HG03460 (cell line): ENCODE measurements around the gene APAF1.

Experiments
- ATAC-seq: cut with Tn5 transposase; IDR thresholded peaks from one replicate; pipeline ENCODE4 v1.9.1; 2021; ENCODE audit not compliant: unreplicated experiment

APAF1 gene

DNA sequence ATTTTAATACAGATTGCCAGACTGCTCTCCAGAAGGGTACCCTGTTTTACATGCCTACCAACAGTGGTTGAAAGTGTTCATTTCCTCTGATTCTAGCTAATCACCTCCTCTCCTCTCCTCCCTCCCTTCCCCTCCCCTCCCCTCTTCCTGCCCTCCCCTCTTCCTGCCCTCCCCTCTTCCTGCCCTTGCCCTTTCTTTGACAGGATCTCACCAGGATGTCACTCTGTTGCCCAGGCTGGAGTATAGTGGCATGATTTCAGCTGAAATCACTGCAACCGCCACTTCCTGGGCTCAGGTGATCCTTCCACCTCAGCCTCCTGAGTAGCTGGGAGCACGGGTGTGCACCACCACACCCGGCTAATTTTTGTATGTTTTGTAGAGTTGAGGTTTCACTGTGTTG is 24.7 kb downstream of the APAF1 start:
- ATAC-seq, result no peak

DNA sequence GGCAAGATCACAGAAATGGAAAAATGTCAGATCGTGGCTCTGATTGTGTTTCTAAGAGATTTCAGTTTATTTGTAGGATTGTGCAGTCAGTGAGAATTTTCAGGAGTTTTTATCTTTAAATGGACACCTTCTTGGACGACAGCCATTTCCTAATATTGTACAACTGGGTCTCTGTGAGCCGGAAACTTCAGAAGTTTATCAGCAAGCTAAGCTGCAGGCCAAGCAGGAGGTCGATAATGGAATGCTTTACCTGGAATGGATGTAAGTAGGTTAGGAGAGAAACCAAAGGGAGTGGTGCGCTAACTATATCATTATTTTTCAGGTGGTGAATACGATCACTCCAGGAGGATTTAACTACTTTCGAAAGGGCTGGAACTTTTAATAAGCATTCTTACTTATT is 26.4 kb downstream of the APAF1 start:
- ATAC-seq, result no peak

DNA sequence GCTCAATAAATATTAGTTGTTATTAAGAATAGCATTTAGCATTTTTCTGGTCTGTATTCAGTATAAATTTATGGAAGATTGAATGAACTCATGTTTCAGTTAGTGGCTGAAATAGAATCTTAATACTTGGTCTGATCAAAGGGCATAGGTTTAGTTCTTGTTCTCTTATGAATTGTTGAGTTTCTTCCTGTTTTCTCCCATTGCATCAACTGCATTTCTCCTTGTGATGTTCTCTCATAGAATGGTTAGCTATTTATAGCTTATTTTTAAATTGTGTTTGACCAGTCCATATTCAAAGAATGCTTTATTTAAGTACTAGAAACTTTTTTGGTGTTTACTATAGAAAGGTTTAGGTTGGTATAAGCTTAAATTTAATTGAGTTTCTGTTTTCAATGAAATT is 29.8 kb downstream of the APAF1 start:
- ATAC-seq, result no peak

DNA sequence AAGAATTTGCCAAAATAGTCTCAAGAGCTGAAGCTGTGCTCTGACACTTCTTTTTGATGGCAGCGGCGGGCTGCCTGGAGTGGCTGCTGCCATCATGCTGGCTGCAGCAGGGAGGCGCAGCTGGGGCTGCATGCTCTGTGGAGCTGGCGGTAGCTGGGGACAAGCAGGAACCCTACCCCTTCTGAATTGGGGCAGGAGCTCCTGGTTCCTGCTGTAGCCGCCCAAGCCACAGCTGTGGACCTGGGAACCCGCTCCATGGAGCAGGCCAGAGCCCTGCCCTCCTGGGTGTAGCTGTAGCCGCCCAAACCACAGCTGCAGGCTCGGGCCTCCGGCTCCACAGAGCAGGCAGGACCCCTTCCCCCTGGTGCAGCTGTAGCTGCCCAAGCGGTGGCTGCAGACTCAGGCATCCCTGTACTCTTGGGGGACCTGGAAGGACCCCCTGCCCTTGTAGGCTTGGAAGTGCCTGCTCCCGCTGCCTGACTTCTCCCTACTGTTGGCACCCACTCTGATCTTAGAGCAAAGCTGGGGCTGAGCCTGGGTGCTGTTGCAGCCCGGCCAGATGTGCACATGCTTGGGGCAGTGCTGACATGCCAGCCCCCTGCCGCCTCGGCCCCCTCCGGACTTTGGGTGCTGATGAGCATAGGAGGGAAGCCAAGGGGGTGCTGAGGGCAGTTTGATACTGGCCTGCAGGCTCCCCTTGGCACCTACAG is 33.3 kb downstream of the APAF1 start:
- ATAC-seq, result no peak

DNA sequence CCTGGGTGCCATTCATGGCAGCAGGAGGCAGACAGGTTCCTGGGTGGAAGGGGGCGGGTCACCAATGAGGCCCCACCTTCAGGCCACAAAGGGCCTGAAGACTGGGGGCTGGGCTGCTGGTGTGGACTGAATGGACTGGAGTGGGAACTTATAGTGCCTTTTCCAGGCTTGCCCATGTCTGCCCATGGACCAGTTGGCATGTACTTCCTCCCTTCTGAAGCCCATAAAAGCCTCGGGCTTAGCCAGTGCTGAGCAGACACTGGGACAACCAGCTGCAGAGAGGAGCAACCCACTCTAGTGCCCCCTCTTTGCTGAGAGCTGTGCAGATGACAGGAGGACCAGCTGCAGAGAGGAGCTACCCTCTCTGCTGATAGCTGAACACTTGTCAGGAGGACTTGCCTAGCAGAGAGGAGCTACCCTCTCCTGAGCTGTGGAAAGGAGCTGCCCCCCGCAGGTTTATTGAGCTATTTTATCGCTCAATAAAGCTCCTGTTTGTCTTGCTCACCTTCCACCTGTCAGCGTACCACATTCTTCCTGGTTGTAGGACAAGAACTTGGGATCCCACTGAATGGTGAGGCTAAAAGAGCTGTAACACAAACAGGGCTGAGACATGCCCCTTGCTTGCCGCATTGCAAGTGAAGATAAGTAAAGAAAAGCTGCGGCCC is 34.0 kb downstream of the APAF1 start:
- ATAC-seq, result no peak

DNA sequence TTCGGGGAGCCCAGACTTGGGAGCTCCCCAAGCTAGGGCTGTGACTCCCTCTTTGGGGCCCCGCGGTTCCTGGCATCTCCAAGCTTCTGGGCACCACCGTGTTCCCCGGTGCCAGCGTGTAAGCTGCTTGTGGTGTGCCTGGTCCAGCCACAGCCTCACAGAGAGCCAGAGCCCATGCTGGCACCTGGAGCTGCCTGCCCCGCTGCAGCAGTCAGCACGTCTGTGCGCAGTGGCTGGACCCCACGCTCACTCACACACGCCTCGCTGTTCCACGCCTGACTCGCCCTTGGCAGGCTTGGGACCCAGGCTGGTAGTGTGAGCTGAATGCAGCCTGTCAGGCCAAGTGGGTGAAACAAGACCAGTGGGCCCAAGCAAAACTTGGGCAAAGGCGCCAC is 34.5 kb downstream of the APAF1 start:
- ATAC-seq, result no peak

DNA sequence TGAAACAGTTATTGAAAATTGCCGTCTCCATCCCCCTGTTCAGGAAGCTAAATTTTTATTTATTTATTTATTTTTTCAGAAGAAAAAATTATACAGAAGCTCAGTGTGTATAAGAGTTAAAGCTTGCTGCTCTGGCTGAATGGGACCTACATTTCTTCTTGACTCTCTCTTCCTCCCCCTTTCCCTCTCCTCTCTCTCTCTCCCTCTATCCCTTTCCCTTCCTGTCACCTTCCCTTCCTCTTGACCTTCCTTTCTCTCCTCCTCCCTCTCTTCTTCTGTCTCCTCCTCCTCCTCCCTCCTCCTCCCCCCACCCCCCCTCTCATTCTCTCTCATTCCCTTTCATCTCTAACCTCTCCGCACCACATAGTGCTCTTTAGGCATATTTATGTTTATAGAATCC is 39.1 kb downstream of the APAF1 start:
- ATAC-seq, result no peak

DNA sequence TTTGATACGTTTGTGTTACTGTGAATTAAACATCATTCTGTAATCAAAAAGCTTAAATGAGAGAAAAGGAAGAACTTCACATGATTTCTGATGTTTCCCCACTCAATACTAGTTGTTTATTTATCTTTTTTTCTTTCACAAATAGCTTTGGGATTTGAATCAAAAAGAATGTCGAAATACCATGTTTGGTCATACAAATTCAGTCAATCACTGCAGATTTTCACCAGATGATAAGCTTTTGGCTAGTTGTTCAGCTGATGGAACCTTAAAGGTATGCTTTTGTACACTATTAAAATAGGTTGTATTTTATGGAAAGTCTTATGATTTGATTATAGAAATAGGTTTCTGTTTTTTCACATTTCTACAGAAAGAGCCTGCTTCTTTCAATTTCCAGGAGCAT is 41.5 kb downstream of the APAF1 start:
- ATAC-seq, result no peak

DNA sequence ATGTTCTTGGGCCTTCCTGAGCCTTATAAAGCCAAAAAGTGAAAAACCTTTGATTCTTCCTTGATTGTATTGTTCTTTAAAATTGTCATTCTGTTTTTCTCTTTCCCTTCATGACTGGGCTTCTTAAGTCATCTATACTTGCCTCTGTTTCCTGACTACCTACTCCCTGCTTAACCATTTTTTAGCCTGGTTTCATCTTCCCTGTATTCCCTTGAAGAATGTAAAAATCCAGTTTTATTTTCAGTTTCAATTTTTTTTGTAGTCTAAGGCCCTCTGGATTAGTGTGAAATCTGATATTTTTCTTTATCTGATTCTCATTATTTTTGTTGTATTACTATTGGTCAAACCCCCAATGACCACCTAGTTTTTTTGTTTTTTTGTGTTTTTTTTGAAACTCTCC is 46.3 kb downstream of the APAF1 start:
- no peak for ATAC-seq

DNA sequence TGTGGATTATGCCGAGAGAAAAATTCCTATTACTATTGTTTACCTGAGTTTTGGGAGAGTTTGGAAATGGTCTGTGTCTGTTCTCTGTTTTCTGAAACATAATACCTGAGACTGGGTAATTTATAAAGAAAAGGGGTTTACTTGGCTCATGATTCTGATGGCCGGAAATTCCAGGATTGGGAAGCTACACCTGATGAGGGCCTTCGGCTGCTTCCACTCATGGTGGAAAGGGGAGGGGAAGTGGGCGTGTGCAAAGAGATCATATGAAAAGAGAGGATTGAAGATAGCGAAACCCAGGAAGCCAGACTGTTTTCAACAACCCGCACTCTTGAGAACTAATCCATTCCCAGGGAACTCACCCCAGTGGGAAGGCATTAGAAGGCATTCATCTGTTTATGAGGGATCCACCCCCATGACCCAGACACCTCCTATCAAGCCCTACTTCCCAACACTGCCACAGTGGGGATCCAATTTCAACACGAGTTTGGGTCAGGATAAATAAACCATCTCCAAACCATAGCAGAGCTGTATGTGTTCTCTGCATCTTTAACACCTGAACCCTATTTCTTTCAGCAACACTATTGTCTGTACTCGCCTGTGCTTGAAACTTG is 51.1 kb downstream of the APAF1 start:
- ATAC-seq, result no peak

DNA sequence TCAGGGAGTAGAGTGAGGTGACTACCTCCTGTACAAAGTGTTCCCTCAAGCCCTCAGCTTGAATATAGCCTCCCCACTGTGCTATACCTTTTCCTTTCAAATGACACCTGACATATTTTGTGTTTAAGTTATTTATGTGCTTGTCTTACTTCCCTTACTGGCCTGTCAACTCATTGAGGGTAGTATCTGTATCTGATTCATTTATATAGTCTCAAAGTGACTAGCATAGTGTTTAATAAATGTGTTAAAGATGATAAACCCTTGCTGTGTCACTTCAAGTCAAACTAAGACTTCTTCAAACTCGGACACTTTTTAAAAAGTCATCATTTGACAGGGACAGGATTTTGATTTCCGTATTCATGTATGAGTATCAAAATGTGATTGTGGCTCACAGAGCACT is 52.1 kb downstream of the APAF1 start:
- no peak for ATAC-seq

DNA sequence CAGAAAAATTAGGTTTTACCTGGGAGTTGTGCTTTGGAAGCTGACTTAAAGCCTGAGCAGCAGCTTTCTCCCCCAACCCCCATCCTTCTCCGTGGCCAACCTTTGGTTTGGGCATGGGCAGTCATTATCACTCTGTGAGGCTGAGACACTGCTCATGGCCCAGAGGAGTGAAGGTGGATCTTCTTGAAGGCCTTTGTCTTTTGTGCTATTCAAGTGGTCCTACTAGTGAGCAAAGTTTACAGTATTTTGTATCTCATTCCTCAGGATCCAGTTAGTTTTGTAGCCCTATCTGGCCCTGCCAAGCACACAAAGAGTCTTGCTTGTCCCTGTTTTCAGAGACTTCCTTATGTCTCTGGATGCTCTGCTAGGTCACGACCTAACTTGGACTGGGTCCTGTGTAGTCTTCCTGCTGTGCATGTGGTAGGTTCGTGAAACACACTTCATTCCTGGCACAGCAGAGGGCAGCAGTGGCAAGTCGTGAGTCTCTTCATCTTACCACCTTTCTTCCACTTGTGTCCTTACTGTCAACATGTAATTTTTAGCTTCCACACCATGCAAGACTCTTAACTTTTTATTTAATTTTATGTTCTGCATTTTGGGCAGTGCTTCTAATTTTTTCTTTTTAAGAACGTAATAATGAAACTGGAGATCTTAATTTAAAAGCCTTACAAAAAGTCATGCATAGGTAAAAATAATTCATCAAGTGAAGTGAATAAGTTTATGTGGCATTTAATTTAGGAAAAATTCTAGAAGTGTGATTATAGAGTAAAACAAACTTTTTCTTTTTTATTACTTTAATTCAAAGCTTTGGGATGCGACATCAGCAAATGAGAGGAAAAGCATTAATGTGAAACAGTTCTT is 53.7 kb downstream of the APAF1 start:
- ATAC-seq, result peak; percentile 98

DNA sequence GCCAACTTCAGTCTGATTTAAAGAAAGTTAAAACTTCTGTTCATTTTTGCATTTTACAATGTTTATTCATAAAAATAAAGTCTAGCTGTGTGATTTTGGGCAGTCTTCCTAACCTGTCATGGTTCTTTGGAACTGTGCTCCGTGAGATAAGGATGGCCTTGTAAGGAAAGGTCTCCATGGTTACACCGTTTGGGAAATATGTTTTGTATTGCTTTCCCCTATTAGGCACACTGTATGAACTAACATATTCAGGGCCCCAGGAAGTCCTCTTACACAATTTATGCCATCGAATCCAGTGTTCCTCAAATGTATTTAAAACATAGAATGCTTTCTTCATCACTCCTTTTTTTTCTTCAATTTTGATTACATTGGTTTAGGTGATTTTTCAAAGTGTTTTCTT is 54.5 kb downstream of the APAF1 start:
- ATAC-seq, result no peak

DNA sequence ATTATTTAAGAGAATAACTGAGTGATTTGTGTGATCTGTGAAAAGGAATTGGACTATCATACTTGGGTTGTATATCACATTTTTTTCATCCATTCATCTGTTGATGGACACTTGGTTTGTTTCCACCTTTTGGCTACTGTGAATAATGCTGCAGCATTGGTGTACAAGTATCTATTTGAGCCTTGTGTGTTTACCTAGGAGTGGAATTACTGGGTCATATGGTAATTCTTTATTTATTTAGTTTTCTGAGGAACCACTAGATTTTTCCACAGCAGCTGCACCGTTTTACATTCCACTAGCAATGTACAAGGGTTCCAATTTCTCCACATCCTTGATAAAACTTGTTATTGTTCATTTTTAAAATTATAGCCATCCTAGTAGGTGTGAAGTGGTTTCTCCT is 56.1 kb downstream of the APAF1 start:
- ATAC-seq, result no peak

DNA sequence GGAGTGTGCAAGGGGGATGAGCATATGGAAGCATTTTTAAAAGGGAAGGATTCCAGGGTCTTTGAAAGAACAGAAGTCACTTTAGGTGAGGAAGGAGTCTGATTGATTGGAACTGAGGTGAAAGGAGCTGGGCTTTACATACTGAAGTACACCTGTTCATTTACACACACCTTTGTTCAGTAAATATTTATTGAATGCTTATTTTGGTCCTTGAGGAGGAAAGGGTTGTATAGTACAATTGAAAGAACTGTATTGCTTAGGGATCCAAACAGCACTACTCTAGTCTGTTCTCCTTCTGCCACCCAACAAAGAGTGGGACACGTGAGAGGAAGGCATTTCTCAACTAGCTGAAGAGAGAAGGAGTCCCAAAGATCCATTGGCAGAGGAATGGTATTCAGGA is 63.9 kb downstream of the APAF1 start:
- no peak for ATAC-seq

DNA sequence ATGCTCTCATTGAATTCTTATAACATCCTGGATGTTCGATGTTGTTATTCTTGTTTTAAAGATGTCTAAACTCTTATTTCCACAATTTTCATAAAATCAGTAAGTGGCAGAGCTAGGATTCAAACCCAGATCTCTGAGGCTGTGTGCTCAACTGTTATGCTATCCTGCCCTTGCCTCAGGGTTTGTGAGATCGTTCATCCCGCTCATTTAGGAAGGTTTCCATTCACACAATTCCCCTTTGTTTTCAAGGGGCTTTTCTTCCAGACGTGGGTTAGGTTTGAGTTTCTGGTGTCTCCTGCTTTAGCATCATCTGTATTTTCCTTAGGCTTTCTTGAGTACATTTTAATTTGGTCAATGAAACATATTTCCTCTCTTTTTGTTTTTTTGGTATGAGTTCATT is 69.3 kb downstream of the APAF1 start:
- ATAC-seq, result no peak

DNA sequence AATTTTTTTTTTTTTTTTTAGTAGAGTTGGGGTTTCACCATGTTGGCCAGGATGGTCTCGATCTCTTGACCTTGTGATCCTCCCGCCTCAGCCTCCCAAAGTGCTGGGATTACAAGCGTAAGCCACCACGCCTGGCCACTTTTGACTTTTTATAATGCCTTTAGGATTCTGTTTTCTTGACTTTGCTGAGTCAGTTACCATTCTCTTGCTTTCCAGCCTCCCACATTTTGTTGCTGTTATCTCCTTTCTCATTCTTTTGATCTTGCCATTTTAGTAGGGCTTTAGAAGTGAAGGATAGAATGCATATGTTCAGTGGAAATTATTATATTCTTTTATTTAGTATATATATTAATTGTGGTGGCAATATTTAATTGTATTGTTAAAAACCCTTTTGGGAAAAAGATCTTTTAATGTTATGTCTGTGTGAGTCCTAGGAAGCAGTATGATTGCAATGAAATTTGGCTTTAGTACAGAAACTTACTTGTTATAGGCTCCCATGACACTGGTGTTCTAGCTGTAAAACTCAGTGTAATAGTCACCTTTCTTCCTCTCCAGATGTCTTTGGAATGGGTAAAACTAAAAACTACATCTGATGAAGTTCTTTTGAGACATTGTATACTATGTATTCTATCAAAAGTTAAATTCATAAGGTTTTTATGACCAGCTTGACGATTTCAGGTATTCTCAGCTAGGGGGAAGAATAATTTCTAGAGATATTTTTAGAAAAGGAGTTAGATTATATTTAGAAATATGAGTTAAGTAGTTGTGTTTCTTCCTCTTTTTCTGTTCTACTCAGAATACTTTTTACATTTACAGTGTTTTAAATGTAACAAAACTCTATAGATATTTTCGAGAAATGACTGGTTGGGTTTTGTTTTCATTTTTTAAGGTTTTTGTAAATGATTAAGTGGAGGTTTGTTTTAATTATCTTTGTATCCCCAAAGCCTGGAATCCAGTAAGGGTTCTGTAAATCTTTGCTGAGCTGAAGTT is 74.7 kb downstream of the APAF1 start:
- ATAC-seq, result no peak

DNA sequence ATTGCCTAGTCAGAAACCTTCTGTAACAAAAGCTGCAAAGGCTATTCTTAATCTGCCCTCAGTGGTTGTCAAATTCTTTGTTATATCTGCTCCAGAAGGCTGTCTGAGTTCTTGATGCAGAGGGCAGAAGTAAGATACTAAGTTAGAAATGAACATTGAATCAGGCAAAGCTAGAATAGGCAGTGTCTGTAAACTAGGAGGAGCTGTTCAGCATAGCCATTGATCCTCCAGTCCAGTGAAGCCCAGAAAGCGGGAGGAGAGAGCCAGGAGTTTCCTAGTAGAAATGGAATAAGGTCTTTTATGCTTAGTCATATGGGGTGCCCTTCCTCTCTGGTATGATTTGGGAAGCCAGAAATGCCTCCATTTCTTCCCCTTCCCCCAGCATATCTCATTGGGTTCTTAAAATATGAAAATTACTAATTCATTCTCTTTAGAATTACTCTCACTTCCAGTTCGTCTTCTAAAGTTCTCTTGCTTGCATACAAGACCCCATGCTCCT is 76.2 kb downstream of the APAF1 start:
- ATAC-seq, result no peak

DNA sequence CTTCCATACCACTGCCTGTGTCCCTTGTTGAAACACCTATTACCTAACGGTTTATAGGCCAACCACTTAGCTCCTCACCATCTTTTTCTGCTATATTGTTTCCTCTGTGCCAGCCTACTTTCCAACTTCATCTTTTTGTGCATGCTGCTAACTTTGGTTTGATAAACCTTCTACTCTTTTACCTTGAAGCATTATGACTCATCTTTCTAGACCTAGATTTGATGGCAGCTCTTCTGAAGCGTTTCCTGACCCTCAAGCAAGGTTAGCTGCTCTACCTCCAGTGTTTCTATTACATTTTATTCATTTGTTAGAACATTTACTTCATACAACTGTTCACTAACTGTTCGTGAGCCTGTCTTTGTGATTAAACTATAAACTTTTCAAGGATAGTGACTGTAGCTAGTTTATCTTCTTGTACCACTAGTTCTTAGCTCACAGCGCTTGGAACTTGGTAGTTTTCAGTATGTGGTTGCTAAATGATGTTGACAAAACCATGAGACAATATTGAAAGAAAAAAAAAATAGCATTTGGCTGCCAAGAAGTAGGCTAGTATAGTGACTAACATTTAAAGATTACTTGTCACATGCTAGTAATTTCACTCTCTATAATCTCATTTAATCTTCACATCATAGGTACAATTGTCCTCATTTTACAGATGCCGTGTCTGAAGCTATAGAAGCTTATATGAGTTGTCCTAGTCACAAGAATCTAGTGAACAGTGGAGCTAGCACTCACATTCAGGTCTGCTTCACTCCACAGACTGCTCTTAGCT is 79.5 kb downstream of the APAF1 start:
- no peak for ATAC-seq
